NCI-H146 treated with DMSO at 0.1 percent for 48 hours (cell line): ENCODE results near the gene LEMD3.

ENCODE experiments used
- DNase-seq: peaks from one replicate; lab custom pipeline; 2025; ENCODE audit not compliant: unreplicated experiment; lab: John Stamatoyannopoulos, UW

Gene LEMD3

GRCh38 chr12:65204886-65205525 lies 35.6 kb downstream of the LEMD3 start:
- DNase-seq, result no peak

GRCh38 chr12:65205886-65206285 lies 36.5 kb downstream of the LEMD3 start:
- DNase-seq, result no peak

GRCh38 chr12:65208125-65208524 lies 38.7 kb downstream of the LEMD3 start:
- DNase-seq, result no peak

GRCh38 chr12:65208964-65209654 lies 39.7 kb downstream of the LEMD3 start:
- DNase-seq, result no peak

GRCh38 chr12:65209655-65210043 lies 40.3 kb downstream of the LEMD3 start:
- DNase-seq, result no peak

GRCh38 chr12:65217086-65217485 lies 47.7 kb downstream of the LEMD3 start:
- DNase-seq, result no peak

- no peak for DNase-seq
Observed at GRCh38 chr12:65220761-65221160, 51.4 kb downstream of the LEMD3 start.

- no peak for DNase-seq
Observed at GRCh38 chr12:65229441-65229840, 60.1 kb downstream of the LEMD3 start.

- DNase-seq, result no peak
Observed at GRCh38 chr12:65232476-65233077, 63.2 kb downstream of the LEMD3 start.

GRCh38 chr12:65237153-65237552 lies 67.8 kb downstream of the LEMD3 start:
- DNase-seq, result no peak

- DNase-seq, result no peak
Observed at GRCh38 chr12:65238609-65239008, 69.2 kb downstream of the LEMD3 start.

GRCh38 chr12:65248656-65249633 lies 79.6 kb downstream of the LEMD3 start:
- no peak for DNase-seq

GRCh38 chr12:65252515-65252914 lies 83.1 kb downstream of the LEMD3 start:
- DNase-seq, result no peak

GRCh38 chr12:65257986-65258385 lies 88.6 kb downstream of the LEMD3 start:
- no peak for DNase-seq

GRCh38 chr12:65259501-65259900 lies 90.1 kb downstream of the LEMD3 start:
- no peak for DNase-seq

GRCh38 chr12:65263777-65264176 lies 94.4 kb downstream of the LEMD3 start:
- no peak for DNase-seq

GRCh38 chr12:65266408-65266807 lies 97.0 kb downstream of the LEMD3 start:
- DNase-seq, result no peak

- no peak for DNase-seq
Observed at GRCh38 chr12:65269603-65270002, 100.2 kb downstream of the LEMD3 start.

GRCh38 chr12:65274602-65275272 lies 105.4 kb downstream of the LEMD3 start:
- DNase-seq, result no peak

- no peak for DNase-seq
Observed at GRCh38 chr12:65275627-65276026, 106.2 kb downstream of the LEMD3 start.
